ENCODE measurements around the gene MT1G. TPM values are rescaled to one million over a fixed set of nuclear protein-coding genes. Genes with fewer than 3 reads are reported as not detected.

MT1G gene
- polyA plus RNA-seq, 1 of the 3 experiments (the other 2 are of a cell fraction): 1.2 TPM

- H2AFZ ChIP-seq (ENCODE audit: low read depth): no peak overlapping the region
- CTCF ChIA-PET: no interaction called here
- H3F3A ChIP-seq (replicated peaks; ENCODE audit: insufficient read depth): no peaks in the 10 kb centered on the region
- no peak for TF ChIP-seq SIN3A (IDR thresholded peaks at IDR 0.05; ENCODE audit: borderline replicate concordance, low read depth, low read length)
- no peak for TF ChIP-seq TEAD4 (IDR thresholded peaks at IDR 0.05; ENCODE audit: borderline replicate concordance, insufficient read depth)
- TF ChIP-seq IRF3 (IDR thresholded peaks at IDR 0.05; ENCODE audit: low read depth, low read length): no peak
- no peak for TF ChIP-seq EP300 (IDR thresholded peaks at IDR 0.05; ENCODE audit: borderline replicate concordance in 1 of 2, low read depth in 1 of 2, low read length in 1 of 2)
- TF ChIP-seq CHD2 (IDR thresholded peaks at IDR 0.05; ENCODE audit: low read length, partially characterized antibody): no peak
- no peak for TF ChIP-seq FOXJ3 (CRISPR knock-in tag; IDR thresholded peaks at IDR 0.05)
- no peak for TF ChIP-seq USF2 (IDR thresholded peaks at IDR 0.05; ENCODE audit: borderline replicate concordance, low read depth, low read length)
- no peak for TF ChIP-seq NRF1 (IDR thresholded peaks at IDR 0.05; ENCODE audit: low read depth, low read length)
- no peak for TF ChIP-seq EZH2phosphoT487 (IDR thresholded peaks at IDR 0.05; ENCODE audit: borderline replicate concordance, low read depth)
- no peak for TF ChIP-seq SMC3 (IDR thresholded peaks at IDR 0.05; ENCODE audit: low read depth, low read length)
- TF ChIP-seq TCF12 (IDR thresholded peaks at IDR 0.05): no peak
- TF ChIP-seq RXRA (IDR thresholded peaks at IDR 0.05; ENCODE audit: borderline replicate concordance, low read depth): no peak
- no peak overlapping the region for H3K4me3 ChIP-seq (ENCODE audit: low read depth in 2 of 2, low read length in 1 of 2)
- no peaks in the 10 kb centered on the region for H3K36me3 ChIP-seq (replicated peaks in 1 of 2; ENCODE audit: control insufficient read depth in 1 of 2, insufficient read depth in 2 of 2, low read length in 1 of 2)
- no peaks in the 10 kb centered on the region for H4K20me1 ChIP-seq (ENCODE audit: insufficient read depth)
- H3K4me1 ChIP-seq (ENCODE audit: control insufficient read depth in 1 of 2, insufficient read depth in 2 of 2, low read depth in 1 of 2, low read length in 1 of 2): no peaks in the 10 kb centered on the region; a peak in 1 of 4 replicates
- H3K9me3 ChIP-seq: no peaks in the 10 kb centered on the region
- no peak for DNase-seq
- no CpG with 5 or more reads among the region's 2 CpGs for WGBS (ENCODE audit: low lambda C conversion rate)
- no peak overlapping the region for H3K9ac ChIP-seq
- POLR2A ChIA-PET: interaction anchor here (0.7 kb wide), 1 partner anchor 78 kb away, joined by 3 read pairs; no protein-coding TSS in a partner anchor
- no peaks in the 10 kb centered on the region for H3K9me2 ChIP-seq
- H3K27ac ChIP-seq (ENCODE audit: low read depth in 2 of 2, low read length in 1 of 2): no peak overlapping the region
- H3K79me2 ChIP-seq (ENCODE audit: insufficient read depth): no peaks in the 10 kb centered on the region
- peaks cover 42% of the 10 kb centered on the region for H3K27me3 ChIP-seq (ENCODE audit: insufficient read depth)
- H3K4me2 ChIP-seq: no peak overlapping the region
Observed at GRCh38 chr16:56670620-56670934, 2.7 kb upstream of the MT1G start.

GRCh38 chr16:56669840-56670619 lies 2.2 kb upstream of the MT1G start:
- POLR2A ChIA-PET: interaction anchor here (0.7 kb wide), 1 partner anchor 78 kb away, joined by 3 read pairs; no protein-coding TSS in a partner anchor
- H3F3A ChIP-seq (replicated peaks; ENCODE audit: insufficient read depth): no peaks in the 10 kb centered on the region
- TF ChIP-seq USF1 (IDR thresholded peaks at IDR 0.05; ENCODE audit: borderline replicate concordance, low read depth): no peak

More at GRCh38 chr16:56669840-56670619, 2.2 kb upstream of the MT1G start:
- WGBS (ENCODE audit: low lambda C conversion rate): 50% methylated on average over 18 of the region's 19 CpGs
- DNase-seq: no peak
- no peak overlapping the region for H2AFZ ChIP-seq (ENCODE audit: low read depth)
- no peaks in the 10 kb centered on the region for H3K9me2 ChIP-seq
- H3K4me2 ChIP-seq: no peak overlapping the region
- CTCF ChIA-PET: interaction anchor here (1.8 kb wide), 1 partner anchor 19 kb away, joined by 4 read pairs; no protein-coding TSS in a partner anchor
- no peaks in the 10 kb centered on the region for H3K79me2 ChIP-seq (ENCODE audit: insufficient read depth)
- H3K4me3 ChIP-seq (ENCODE audit: low read depth in 2 of 2, low read length in 1 of 2): no peak overlapping the region
- H3K9me3 ChIP-seq: no peaks in the 10 kb centered on the region
- H3K9ac ChIP-seq: no peak overlapping the region
- no peaks in the 10 kb centered on the region for H3K36me3 ChIP-seq (replicated peaks in 1 of 2; ENCODE audit: control insufficient read depth in 1 of 2, insufficient read depth in 2 of 2, low read length in 1 of 2)
- H3K4me1 ChIP-seq (ENCODE audit: control insufficient read depth in 1 of 2, insufficient read depth in 2 of 2, low read depth in 1 of 2, low read length in 1 of 2): no peaks in the 10 kb centered on the region; a peak in 1 of 4 replicates
- H4K20me1 ChIP-seq (ENCODE audit: insufficient read depth): no peaks in the 10 kb centered on the region
- peaks cover 42% of the 10 kb centered on the region for H3K27me3 ChIP-seq (ENCODE audit: insufficient read depth)
- H3K27ac ChIP-seq (ENCODE audit: low read depth in 2 of 2, low read length in 1 of 2): no peak overlapping the region

All from SK-N-SH (cell line).